ENCODE measurements around the gene NLGN4X.

Gene NLGN4X

DNA sequence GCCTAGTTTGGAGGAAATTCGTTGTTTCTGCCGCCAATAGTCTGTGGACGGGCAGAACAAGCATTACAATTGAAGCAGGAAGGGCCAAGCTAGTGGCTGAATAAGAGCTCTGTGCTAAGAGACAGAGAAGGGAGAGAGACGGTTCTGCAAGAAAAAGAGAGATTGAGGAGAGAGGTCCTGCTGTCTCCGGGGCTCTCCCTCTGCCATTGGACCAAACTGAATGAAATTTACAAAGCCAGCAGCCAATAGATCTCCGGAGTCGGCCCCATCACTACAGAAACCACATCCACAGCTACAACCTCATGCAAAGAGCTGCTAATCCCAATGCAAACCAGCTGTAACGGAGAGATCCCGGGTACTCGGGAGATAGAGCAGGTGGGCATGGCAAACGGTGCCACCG, at the start of gene NLGN4X:
Gene NLGN4X, minus strand, starts transcription at position 148 of the 400 bp plus-strand sequence. CDS start 77,401 bp downstream, outside the sequence.
- no peak within 1 kb of the TSS for H3K27ac ChIP-seq
- TF ChIP-seq ZFX (IDR thresholded peaks at IDR 0.05; ENCODE audit: borderline replicate concordance): no peak
- TF ChIP-seq, protein P1, sequence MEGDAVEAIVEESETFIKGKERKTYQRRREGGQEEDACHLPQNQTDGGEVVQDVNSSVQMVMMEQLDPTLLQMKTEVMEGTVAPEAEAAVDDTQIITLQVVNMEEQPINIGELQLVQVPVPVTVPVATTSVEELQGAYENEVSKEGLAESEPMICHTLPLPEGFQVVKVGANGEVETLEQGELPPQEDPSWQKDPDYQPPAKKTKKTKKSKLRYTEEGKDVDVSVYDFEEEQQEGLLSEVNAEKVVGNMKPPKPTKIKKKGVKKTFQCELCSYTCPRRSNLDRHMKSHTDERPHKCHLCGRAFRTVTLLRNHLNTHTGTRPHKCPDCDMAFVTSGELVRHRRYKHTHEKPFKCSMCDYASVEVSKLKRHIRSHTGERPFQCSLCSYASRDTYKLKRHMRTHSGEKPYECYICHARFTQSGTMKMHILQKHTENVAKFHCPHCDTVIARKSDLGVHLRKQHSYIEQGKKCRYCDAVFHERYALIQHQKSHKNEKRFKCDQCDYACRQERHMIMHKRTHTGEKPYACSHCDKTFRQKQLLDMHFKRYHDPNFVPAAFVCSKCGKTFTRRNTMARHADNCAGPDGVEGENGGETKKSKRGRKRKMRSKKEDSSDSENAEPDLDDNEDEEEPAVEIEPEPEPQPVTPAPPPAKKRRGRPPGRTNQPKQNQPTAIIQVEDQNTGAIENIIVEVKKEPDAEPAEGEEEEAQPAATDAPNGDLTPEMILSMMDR (IDR thresholded peaks at IDR 0.05): no peak

DNA sequence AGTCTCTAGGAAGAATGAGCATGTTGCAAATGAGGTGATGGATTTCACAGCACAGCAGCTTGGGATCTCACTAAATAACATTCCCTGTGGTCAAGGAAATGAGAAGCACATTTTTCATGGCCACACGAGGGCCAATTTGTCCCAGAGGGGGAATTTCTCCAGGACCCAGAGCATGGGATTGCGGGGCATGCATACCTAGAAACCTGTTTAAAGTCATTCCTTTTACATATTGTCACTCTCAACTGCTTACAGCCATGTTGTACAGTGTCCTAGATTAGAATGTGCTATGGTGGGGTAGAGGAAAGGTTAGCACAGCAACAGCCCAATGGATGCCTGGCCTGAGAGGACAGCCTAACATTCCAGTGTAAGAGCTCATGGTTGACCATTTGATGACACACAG, 37.4 kb upstream of the NLGN4X start:
- TF ChIP-seq, protein P1 (IDR thresholded peaks at IDR 0.05): no peak
- TF ChIP-seq ZFX (IDR thresholded peaks at IDR 0.05; ENCODE audit: borderline replicate concordance): no peak

DNA sequence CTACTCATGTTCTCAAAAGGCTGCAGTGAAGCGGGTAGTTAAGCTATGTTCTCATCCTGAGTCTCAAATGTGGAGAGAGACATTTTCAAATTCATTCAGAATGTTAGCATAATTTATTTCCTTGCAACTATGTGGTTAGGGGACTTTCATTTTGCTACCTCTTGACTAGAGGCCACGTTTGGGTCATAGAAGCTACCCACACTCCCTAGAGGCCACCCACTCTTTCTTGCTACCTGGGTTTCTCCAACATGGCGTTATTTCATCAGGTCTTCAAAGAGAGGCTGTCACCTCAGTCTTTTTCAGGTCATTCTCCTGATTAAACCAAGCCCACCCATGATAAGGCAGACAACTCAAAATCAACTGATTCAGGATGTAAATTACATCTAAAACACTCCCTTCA, 34.3 kb upstream of the NLGN4X start:
- TF ChIP-seq, protein P1 (IDR thresholded peaks at IDR 0.05): no peak
- TF ChIP-seq ZFX (IDR thresholded peaks at IDR 0.05; ENCODE audit: borderline replicate concordance): no peak
- no peak overlapping the region for H3K27ac ChIP-seq

More for the DNA sequence above, 37.4 kb upstream of the NLGN4X start:
- H3K27ac ChIP-seq: no peak overlapping the region

DNA sequence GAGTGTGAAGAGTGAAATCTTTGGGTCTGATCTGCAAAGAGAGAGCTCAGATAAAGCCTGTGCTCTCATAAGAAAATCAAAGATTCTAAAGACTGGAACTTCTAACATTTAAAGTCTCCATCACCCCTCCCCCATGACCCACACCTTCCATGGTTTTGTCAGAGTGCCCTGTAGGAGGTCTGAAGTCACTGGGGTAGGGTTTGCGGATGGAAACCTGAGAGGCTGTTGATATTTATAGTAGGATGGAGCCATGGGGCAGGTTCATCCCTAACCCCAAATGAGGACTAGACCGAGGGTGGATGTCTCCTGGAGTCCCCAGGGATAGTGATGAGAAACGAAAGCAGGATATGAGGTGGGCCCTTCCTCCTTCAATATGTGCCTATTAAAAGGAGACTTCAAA, 28.4 kb upstream of the NLGN4X start:
- TF ChIP-seq, protein P1 (IDR thresholded peaks at IDR 0.05): no peak
- no peak for TF ChIP-seq ZFX (IDR thresholded peaks at IDR 0.05; ENCODE audit: borderline replicate concordance)
- H3K27ac ChIP-seq: no peak overlapping the region

DNA sequence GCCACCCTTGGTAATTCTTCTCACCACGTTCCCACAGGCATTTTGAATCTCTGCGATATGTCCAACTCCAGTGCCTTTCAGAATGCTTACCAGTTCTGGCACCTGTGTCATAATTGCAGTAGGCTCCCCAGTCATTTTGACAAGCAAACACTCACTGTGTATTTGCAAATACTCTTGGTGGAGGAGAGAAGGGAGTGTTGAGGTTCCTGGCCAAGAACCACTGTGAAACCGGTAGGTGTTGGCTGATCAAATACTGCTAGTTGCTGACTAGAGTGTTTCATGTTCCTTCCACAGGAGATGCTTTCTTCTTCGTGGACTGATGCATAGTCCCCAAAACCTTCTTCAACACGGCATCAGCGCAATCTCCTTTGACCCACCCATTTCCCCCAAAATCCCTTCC, 16.0 kb upstream of the NLGN4X start:
- no peak overlapping the region for H3K27ac ChIP-seq
- TF ChIP-seq ZFX (IDR thresholded peaks at IDR 0.05; ENCODE audit: borderline replicate concordance): no peak
- TF ChIP-seq, protein P1 (IDR thresholded peaks at IDR 0.05): no peak

DNA sequence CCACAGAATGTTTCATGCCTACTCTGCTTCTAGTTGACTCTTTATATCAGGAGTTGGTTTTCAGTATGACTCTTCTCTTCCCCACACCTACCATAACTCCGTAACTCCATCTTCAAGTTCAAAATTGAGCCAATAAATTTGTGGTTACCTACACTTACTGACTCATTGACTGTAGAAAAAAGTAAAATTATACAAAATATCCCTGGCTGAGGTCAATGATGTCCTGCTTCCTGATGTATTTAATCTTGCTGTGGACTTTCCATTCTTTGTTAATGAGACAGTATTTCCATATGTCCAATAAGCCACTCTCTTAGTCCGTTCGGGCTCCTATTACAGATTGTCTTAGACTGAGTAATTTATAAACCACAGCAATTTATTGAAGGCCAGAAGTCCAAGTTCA, 9.9 kb upstream of the NLGN4X start:
- no peak for TF ChIP-seq ZFX (IDR thresholded peaks at IDR 0.05; ENCODE audit: borderline replicate concordance)
- TF ChIP-seq, protein P1 (IDR thresholded peaks at IDR 0.05): no peak
- no peak overlapping the region for H3K27ac ChIP-seq

DNA sequence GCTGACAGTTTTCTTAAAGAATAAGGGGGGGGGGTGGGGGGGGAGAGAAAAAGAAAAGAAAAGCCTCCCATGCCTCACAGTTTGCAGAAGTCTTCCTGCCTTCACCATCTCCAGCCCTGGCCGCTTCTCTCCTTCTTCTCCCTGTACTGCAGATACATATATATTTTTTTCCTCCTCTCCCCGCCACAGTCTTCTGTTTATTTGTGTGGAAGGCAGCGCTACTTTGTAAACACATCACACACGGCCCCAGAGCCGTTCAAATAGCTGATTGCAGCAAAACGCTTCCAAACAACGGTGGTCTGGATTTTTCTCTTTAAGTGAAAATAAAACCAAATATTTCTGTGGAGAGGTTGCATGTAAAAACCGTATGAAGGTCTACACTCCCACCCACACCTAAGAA, 732 bp downstream of the NLGN4X start:
- TF ChIP-seq, protein P1 (IDR thresholded peaks at IDR 0.05): no peak
- no peak for TF ChIP-seq ZFX (IDR thresholded peaks at IDR 0.05; ENCODE audit: borderline replicate concordance)
- no peak overlapping the region for H3K27ac ChIP-seq

Measured in 22Rv1 (cell line).